Superior temporal gyrus (tissue), 1 donor: ENCODE data around the gene AP5S1.
"Not testable (repeated sequence)": the region's sequence is repeated elsewhere in the genome, so short reads cannot be mapped to it uniquely, and the experiment has no call there.

Source experiments
- DNase-seq: peaks from one replicate; pipeline ENCODE4 v3.0.0-alpha.2; 2016; ENCODE audit errors: extremely low spot score

The AP5S1 gene

DNA sequence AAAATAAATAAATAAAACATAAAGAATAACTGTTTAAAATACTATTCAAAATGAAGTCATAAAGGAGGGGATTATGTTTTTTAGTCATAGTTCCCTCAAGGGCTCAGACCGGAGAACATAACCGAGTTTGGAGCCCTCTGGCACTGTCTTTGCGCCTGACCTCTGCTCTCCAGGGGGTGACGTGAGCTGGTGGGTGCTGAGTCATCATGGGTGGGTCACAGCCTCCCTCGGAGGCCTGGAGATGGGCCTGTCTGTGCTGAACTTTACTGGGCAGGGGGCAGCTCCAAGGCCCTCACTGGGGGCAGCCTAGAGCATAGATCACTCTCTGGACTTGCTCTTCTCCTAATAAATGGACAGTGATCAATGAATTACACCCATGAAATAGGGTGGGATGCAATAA, 23.1 kb downstream of the AP5S1 start:
- DNase-seq, result no peak

DNA sequence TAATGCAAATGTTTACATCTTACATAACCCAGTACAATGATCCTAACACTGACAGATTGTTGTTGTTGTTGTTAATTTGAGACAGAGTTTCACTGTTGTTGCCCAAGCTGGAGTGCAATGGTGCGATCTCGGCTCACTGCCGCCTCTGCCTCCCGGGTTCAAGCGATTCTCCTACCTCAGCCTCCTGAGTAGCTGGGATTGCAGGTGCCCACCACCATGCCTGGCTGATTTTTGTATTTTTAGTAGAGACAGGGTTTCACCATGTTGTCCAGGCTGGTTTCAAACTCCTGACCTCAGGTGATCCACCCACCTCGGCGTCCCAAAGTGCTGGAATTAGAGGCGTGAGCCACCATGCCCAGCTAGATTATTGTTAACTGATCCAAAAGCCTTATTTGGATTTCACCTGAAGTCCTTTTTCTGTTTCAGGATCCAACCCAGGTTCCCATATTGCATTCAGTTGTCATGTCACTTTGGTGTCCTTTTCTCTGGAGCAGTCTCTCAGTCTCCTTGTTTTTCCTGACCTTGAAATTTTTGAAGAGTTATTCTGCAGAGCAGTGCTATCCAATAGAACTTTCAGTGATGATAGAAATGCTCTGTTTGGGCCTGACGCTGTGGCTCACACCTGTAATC, 23.8 kb downstream of the AP5S1 start:
- DNase-seq, result not testable (repeated sequence)

DNA sequence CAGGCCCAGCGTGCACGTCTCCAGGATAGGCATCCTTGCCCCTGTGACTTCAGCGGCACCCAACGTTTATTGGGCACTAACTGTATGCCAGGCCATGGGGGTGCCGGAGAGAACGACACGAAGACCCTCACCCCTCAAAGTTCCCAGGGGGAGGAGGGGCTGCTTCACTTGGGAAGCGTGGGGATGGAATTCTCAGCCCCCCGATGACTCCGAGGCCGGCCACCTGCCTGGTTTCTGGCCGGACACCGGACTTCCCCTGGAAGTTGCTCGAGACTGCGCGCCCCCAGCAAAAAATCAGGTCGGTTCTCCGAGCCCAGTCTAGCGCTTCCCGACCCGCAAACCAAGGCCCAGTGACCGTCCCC, 26.0 kb downstream of the AP5S1 start:
- DNase-seq, result peak; percentile 13

DNA sequence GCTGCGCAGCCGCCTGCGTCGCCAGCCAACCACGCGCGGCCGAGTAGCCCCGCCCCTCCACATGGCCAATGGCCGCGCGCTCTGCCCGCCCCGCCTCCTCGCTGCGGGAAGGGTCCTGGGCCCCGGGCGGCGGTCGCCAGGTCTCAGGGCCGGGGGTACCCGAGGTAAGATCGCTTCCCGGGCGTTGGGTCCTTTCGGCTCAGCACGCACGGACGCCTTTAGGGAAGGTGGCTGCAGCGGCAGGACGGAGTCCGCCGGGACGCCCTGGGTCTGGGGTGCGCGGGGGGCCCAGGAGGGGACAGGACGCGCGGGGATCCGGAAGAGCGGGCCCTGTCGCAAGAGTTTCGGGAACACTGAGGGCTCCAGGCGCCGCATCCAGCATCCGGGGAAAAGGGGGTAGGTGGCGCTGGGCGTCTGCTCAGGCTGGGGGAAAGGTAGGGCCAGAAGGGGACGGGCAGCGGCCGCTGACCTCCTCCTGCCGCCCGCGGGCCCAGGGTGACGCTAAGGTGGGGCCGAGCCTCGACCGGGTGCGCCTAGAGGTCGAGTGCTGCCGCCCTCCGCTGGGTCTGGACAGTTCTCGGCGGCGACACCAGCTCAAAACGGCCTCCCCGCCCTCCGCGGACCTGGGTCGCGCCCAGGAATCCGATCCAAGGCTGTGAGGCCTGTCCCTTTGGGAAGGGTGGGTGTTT, 26.5 kb downstream of the AP5S1 start, which contains the start of gene MAVS:
Gene MAVS (plus strand): TSS at position 95 of the 689 bp plus-strand sequence. CDS start 7,791 bp downstream, outside the sequence.
- DNase-seq, result peak; percentile 88

DNA sequence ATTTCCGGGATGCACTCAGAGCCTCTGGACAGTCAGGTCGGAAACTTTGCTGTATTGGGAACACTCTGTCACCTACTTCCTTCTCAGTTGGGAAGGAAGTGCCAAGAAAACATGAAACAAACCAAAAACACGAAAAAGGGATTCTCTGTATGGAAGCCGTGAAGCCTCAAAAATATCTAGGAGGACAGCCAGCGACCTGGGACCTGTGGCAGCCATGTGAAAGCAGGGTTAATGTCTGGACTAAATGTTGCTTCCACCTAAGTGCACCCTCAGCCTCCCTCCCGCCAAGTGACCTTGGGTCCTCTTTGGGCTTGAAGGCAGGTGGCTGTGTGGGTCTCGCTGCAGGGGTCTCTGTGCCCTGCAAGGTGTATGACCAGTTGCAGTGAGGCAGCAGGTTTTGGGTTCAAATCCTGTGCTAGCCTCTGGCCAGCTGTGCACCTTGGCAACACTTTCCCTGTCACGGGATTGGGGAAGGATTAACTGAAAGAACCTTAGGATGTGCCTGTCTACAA, 27.1 kb downstream of the AP5S1 start:
- DNase-seq, result peak; percentile 26

DNA sequence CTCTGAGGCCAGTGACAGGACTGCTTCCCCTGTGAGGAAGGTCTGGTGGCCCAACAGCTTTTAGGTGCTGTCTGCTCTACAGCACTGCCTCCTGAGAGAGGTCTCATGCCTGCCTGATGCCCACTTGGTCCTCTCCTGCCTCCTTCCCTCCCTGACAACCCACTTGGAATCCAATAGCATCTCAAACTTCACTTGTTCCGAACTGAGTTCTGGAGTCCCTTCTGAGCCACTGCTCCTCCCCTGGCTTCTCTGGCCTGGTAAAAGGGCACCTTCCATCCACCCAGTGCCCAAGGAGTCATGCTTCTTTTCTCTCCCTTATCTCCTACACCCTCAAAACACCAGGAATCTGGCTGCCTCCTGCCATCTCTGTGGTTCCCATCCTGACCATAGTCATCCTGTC, 28.2 kb downstream of the AP5S1 start:
- no peak for DNase-seq

DNA sequence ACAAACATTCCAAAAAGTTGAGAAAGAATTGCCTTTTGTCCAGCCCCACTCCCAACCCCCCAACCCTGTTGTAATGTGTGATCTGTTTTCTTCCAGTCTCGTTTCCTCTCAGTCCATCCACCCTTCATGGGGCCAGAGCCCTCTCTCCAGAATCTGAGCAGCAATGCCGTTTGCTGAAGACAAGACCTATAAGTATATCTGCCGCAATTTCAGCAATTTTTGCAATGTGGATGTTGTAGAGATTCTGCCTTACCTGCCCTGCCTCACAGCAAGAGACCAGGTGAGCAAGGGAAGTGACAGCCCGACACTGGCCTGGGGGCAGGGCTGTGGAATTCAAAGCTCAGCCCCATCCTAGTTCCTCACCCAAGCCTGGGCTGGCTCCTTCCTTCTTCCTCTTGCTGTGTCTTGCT, 34.1 kb downstream of the AP5S1 start:
- no peak for DNase-seq

DNA sequence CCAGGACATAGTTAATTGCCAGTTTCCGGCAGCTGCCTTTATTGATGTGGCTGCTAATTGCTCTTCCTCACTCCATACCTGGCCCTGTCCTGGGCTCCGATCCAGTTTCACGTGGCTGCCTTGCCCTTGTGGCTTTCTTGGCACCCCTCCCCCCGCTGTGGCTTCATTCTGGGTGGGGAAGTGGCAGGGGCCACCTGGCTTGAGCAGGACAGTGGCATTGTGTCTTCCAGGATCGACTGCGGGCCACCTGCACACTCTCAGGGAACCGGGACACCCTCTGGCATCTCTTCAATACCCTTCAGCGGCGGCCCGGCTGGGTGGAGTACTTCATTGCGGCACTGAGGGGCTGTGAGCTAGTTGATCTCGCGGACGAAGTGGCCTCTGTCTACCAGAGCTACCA, 37.1 kb downstream of the AP5S1 start:
- no peak for DNase-seq

DNA sequence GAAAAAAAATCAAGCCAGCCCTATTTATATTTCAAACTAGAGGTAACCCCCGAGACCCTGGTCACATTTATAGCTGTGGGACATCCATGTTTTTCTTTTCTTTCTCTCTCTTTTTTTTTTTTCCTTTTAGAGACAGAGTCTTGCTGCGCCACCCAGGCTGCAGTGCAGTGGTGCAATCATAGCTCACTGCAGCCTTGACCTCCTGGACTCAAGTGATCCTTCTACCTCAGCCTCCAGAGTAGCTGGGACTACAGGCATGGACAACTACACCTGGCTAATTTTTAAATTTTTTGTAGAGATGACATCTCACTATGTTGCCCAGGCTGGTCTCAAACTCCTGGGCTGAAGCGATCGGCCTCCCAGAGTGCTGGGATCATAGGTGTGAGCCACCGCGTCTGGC, 38.3 kb downstream of the AP5S1 start:
- DNase-seq, result no peak

DNA sequence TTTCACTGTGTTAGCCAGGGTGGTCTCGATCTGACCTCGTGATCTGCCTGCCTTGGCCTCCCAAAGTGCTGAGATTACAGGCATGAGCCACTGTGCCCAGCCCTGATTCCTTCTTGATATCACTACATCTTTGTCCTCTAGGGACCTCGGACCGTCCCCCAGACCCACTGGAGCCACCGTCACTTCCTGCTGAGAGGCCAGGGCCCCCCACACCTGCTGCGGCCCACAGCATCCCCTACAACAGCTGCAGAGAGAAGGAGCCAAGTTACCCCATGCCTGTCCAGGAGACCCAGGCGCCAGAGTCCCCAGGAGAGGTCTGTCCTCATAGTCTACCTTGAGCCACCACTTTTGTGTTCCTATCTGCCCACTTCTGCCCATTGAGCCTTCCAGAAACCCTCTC, 40.8 kb downstream of the AP5S1 start:
- no peak for DNase-seq

DNA sequence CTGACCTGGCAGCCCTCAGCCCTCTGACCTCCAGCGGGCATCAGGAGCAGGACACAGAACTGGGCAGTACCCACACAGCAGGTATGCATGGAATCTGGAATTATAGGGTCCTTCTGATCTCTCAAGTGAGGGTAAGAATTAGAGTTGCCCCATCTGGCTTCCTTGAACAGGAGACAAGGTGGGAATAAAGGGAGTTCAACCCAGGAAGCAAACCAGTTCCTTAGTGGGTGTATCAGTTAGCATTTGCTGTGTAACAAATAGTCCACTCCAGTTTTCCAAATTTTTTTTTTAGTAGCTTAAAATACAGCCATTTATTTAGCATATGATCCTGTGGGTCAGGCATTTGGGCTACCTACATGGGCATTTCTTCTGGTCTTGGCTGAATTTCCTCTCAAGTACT, 42.0 kb downstream of the AP5S1 start:
- DNase-seq, result no peak

DNA sequence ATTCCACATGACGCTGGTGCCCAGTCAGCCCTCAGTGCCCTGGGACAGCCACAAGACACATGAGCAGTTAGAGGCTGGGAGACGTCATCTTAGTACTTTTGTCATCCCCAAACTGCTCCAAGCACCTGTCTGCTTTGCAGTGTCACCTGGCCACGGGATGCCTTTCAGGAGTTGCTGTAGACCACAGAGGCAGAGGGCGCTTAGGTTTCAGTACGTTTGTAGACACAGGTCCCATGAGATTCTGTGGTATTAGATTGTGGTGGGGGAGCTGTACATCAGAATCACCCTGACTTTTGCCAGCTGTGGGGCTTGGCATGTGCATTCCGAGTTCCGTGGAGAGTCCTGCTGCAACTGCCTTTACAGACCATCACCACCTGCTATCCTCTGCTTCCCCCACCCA, 43.0 kb downstream of the AP5S1 start:
- DNase-seq, result no peak

DNA sequence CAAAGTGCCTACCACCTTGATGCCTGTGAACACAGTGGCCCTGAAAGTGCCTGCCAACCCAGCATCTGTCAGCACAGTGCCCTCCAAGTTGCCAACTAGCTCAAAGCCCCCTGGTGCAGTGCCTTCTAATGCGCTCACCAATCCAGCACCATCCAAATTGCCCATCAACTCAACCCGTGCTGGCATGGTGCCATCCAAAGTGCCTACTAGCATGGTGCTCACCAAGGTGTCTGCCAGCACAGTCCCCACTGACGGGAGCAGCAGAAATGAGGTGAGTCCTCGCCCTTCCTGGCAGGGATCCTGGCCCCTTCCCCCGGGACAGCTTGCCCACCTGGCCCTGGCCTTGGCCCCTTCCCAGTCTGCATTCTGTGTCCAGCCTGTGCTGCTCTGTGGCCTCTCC, 44.2 kb downstream of the AP5S1 start:
- DNase-seq, result no peak

DNA sequence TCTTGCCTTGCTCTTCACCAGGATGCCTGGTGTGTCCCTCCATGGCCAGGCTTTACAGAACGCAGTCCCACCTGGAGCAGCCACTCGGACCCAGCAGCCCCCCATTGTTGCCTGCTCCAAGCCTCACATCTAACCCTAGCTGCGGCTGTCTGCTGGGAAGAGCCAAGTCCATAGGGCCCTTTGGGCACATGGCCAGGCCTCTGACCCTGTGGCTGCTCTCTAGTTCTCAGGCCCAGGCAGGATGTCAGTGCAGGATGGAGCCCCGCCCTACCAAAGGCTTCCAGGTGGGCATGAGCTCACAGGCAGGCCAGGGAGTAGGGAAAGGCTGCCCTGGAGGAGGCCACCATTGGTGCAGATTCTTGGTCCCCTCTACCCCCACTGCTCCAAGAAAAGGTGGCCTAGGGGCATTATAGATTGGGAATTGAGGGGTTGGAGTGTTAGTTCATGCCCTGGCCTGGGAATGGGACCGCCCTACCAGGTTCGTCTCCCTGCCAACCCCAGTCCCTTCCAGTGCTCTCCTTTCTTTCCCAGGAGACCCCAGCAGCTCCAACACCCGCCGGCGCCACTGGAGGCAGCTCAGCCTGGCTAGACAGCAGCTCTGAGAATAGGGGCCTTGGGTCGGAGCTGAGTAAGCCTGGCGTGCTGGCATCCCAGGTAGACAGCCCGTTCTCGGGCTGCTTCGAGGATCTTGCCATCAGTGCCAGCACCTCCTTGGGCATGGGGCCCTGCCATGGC, 45.0 kb downstream of the AP5S1 start:
- no peak for DNase-seq

DNA sequence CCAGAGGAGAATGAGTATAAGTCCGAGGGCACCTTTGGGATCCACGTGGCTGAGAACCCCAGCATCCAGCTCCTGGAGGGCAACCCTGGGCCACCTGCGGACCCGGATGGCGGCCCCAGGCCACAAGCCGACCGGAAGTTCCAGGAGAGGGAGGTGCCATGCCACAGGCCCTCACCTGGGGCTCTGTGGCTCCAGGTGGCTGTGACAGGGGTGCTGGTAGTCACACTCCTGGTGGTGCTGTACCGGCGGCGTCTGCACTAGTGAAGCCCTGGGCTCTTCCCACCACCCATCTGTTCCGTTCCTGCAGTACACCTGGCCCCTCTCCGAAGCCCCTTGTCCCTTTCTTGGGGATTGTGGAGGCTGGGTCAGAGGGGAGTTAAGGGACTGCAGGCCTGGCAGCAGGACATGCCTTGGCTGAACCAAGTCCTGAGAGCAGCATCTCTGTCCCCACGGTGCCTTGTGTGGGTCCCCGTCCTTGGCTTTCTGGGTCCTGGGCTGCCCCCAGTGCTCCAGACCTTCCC, 45.6 kb downstream of the AP5S1 start:
- no peak for DNase-seq

DNA sequence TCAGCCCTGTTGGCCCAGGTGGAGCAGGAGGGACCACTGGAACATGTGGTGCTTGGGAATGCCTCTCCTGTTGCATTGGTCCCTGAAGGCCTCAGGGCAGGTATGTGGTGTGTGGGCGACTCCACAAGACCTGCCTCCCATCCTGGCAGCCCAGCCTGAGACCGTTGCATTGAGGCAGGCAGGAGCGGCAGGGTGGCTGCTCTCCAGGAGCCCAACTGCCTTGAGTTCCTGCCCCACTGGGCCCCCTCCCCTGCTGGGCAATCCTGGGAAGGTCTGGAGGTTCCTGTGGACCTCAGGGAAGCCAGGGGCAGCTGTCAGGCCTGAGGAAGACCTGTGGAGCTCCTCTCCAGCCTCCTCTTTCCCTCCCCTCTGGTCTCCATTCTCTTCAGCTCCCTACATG, 46.1 kb downstream of the AP5S1 start:
- no peak for DNase-seq

DNA sequence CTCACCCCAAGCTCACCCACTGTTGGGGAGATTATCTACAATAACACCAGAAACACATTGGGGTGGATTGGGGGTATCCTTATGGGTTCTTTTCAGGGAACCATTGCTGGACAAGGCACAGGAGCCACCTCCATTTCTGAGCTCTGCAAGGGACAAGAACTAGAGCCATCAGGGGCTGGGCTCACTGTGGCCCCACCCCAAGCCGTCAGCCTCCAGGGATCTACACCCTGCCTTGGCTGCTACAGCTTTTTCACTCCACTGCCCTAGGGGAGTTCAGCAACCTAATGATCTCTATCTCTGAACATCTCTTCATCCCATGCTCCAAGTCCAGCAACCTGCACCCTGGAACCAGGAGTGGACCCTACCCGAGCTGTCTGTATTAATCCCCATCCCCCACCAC, 47.5 kb downstream of the AP5S1 start:
- no peak for DNase-seq

DNA sequence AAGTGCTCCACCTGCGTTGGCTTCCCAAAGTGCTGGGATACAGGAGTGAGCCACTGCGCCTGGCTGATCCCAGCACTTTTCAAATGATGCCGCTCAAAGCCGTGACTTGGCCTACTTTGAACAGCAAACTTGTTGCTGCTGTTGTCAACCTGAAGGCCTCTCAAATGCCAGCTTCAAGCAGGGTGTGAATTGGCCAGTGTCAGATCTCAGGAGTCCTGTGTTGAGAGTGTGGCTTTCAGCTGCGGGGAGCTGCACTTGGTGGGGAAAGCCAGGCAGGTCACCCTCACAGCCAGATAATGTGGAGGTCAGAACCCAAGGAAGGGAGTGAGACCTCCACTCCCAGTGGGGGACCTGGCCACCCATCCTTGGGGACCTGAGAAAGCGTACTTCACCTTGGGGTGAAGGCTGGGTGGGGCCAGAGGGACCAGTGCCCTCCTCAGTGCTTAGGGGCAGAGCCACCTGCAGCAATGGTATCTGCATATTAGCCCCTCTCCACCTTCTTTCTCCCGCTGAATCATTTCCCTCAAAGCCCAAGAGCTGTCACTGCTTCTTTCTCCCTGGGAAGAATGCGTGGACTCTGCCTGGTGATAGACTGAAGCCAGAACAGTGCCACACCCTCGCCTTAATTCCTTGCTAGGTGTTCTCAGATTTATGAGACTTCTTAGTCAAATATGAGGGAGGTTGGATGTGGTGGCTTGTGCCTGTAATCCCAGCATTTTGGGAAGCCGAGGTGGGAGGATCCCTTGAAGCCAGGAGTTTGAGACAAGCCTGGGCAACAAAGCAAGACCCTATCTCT, 49.7 kb downstream of the AP5S1 start:
- DNase-seq, result no peak

DNA sequence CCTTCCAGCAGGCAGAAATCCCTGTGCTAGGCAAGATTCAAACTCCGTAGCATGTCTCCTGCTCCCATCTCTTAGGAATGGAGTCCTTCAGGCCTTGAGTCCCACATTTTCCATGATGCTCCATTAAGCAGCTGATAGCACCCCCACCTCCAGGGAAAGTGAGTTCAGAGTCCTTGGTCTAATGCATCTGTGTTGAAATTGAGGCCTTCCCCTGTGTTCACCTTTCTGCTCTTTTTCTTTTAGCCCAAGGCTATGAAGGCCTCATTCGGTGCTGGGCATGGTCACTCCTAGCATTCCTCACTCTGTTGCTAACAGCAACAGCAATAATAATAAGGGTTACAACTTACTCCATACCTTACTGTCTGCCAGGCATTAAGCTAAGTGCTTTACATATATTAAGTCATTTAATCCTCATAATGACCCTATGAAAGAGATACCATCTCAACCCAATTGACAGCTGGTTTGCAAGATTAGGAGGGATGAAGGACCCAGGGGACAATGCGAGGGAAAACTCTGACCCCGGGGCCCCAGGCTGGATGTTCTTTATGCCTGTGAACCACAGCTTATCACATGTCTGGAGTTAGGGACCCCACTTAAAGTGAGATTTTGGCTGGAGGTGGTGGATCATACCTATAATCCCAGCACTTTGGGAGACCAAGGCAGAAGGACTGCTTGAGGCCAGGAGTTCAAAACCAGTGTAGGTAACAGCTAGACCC, 51.4 kb downstream of the AP5S1 start:
- DNase-seq, result no peak

DNA sequence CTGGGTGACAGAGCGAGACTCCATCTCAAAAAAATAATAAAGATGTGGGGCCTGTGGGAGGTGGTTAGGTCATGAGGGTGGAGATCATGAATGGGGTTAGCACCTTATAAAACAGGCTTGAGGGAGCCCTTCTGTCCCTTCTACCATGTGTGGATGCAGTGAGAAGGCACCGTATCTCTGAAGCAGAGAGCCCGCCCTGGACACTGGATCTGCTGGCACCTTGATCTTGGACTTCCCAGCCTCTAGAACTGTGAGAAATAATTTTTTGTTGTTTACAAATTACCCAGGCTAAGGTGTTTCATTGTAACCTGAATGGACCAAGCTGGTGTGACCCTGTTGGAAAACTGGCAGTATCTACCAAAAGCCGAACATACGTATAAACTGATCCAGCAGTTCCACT, 53.2 kb downstream of the AP5S1 start:
- DNase-seq, result no peak

DNA sequence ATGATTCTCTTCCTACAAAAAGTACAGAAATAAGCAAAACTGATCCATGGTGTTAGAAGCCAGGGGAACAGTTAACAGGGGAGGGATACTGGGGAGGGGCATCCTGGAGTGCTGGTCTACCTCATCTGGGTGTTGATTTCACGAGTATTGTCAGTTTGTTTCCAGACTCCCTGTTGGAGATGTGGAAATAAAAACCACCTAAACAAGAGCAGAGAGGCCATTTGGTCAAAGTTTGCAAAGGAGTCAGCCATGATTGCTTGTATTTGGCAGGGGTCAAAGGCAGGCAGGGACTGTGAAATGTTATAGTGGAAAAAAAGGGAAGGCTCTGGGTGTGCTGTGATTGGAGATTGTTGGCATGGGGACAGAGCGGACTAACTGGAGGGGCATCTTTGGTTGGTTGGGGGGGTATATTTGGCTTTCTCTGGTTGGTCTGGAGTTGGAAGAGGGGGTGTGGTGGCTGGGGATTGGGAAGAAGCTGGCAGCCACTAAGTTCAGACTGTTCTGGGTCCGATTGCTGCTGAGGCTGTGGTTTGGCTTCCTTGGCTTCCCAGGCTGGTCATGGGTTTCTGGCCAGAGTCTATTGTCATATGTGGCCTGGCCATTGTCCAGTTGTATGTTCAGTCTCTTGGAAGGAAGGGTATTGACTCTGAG, 54.0 kb downstream of the AP5S1 start:
- no peak for DNase-seq
